ENCODE measurements around the gene KCNH2. TPM values are rescaled to one million over a fixed set of nuclear protein-coding genes. Genes with fewer than 3 reads are reported as not detected.

Gene KCNH2
- total and polyA plus RNA-seq, 7 donors: 0.46 to 107 (median 40.6) TPM

GRCh38 chr7:150916670-150917069, 61.5 kb downstream of the KCNH2 start:
- intact Hi-C loops (cut with DNase I): no loop called here
- WGBS, 2 donors: 94 to 95% methylated on average over 10 of the region's 10 CpGs
- H3K4me3 ChIP-seq: no peak overlapping the region
- DNase-seq: no peak
- no peak overlapping the region for H3K27ac ChIP-seq
- H3K27me3 ChIP-seq: no peaks in the 10 kb centered on the region
- no peaks in the 10 kb centered on the region for H3K9me3 ChIP-seq
- TF ChIP-seq CTCF (IDR thresholded peaks at IDR 0.05) (no peak), POLR2AphosphoS5 (IDR thresholded peaks at IDR 0.05) (no peak), POLR2A (IDR thresholded peaks at IDR 0.05) (no peak), EP300 (IDR thresholded peaks at IDR 0.05) (no peak)
- H3K36me3 ChIP-seq: no peaks in the 10 kb centered on the region
- H3K4me1 ChIP-seq: peaks cover 0 to 39% (median 31%) of the 10 kb centered on the region in 4 donors

GRCh38 chr7:150914966-150915365, 63.2 kb downstream of the KCNH2 start:
- intact Hi-C loops (cut with DNase I): no loop called here
- no peaks in the 10 kb centered on the region for H3K27me3 ChIP-seq
- 84 to 86% methylated on average over 6 of the region's 6 CpGs for WGBS, 2 donors
- H3K36me3 ChIP-seq: no peaks in the 10 kb centered on the region
- H3K4me1 ChIP-seq: peaks cover 0 to 25% (median 18%) of the 10 kb centered on the region in 4 donors
- H3K27ac ChIP-seq: no peak overlapping the region
- DNase-seq: no peak
- no peak for TF ChIP-seq CTCF (IDR thresholded peaks at IDR 0.05)
- no peak for TF ChIP-seq EP300 (IDR thresholded peaks at IDR 0.05)
- no peak for TF ChIP-seq POLR2AphosphoS5 (IDR thresholded peaks at IDR 0.05)
- TF ChIP-seq POLR2A (IDR thresholded peaks at IDR 0.05): no peak
- no peak overlapping the region for H3K4me3 ChIP-seq
- no peaks in the 10 kb centered on the region for H3K9me3 ChIP-seq

DNA sequence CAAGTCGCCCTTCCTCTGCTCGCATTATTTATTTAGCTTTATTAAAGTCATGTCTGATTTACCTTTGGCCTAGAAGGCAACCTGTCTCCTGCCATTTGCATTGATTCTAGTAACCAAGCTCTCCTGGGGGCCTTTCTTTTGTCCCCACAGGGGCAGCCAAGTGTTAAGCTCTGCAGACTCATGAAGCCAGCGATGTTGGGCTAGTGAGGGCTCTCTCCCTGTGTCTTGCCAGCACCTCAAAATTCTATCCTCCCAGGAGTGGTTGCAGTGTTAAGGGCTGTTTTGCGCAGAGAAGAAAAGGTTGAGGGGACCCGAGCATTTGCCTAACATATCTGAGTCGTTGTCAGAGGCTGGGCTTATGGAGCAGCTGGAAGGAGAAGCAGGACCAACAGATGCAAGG, 63.9 kb downstream of the KCNH2 start:
- H3K4me1 ChIP-seq: peaks cover 0 to 24% (median 17%) of the 10 kb centered on the region in 4 donors
- 92 to 94% methylated on average over 6 of the region's 6 CpGs for WGBS, 2 donors
- intact Hi-C loops (cut with DNase I): no loop called here
- no peak for TF ChIP-seq CTCF (IDR thresholded peaks at IDR 0.05)
- TF ChIP-seq POLR2A (IDR thresholded peaks at IDR 0.05): no peak
- TF ChIP-seq POLR2AphosphoS5 (IDR thresholded peaks at IDR 0.05): no peak
- no peak for TF ChIP-seq EP300 (IDR thresholded peaks at IDR 0.05)
- DNase-seq: no peak
- no peaks in the 10 kb centered on the region for H3K9me3 ChIP-seq
- no peak overlapping the region for H3K27ac ChIP-seq
- H3K4me3 ChIP-seq: no peak overlapping the region
- no peaks in the 10 kb centered on the region for H3K36me3 ChIP-seq
- no peaks in the 10 kb centered on the region for H3K27me3 ChIP-seq

- Histone ChIP-seq H3K27ac (no peak overlapping the region), H3K36me3 (no peaks in the 10 kb centered on the region), H3K27me3 (no peaks in the 10 kb centered on the region), H3K9me3 (no peaks in the 10 kb centered on the region), H3K4me1 (peaks cover 0 to 6% (median 1%) of the 10 kb centered on the region in 4 donors), H3K4me3 (no peak overlapping the region)
- TF ChIP-seq EP300 (IDR thresholded peaks at IDR 0.05) (no peak), POLR2A (IDR thresholded peaks at IDR 0.05) (no peak), POLR2AphosphoS5 (IDR thresholded peaks at IDR 0.05) (no peak), CTCF (IDR thresholded peaks at IDR 0.05) (no peak)
- WGBS, 2 donors: 70 to 75% methylated on average over 7 of the region's 7 CpGs
- intact Hi-C loops (cut with DNase I): no loop called here
- DNase-seq: no peak
These were observed 65.7 kb downstream of the KCNH2 start for GRCh38 chr7:150912427-150912826.

- Histone ChIP-seq H3K9me3 (no peaks in the 10 kb centered on the region), H3K36me3 (no peaks in the 10 kb centered on the region), H3K4me3 (no peak overlapping the region), H3K27me3 (no peaks in the 10 kb centered on the region), H3K4me1 (no peaks in the 10 kb centered on the region), H3K27ac (no peak overlapping the region)
- intact Hi-C loops (cut with DNase I): no loop called here
- 79 to 84% methylated on average over 11 of the region's 11 CpGs for WGBS, 2 donors
- no peak for DNase-seq
- TF ChIP-seq CTCF (IDR thresholded peaks at IDR 0.05): no peak
- TF ChIP-seq POLR2AphosphoS5 (IDR thresholded peaks at IDR 0.05): no peak
- no peak for TF ChIP-seq EP300 (IDR thresholded peaks at IDR 0.05)
- TF ChIP-seq POLR2A (IDR thresholded peaks at IDR 0.05): no peak
These were observed 66.4 kb downstream of the KCNH2 start for GRCh38 chr7:150911590-150912267.
